Liver (tissue), 9 donors: ENCODE results near the gene PTTG1IP. TPM values are rescaled to one million over a fixed set of nuclear protein-coding genes. Genes with fewer than 3 reads are reported as not detected.

Source experiments
- DNase-seq: peaks from one replicate; pipeline ENCODE4 v3.0.0-alpha.2; 2017; ENCODE audit warnings: low spot score
- H3K27ac ChIP-seq, 2 donors: one replicate each; pipeline ENCODE4 v1.7.0; 2013; ENCODE audit warnings: inconsistent platforms in 2 of 2, low read length in 2 of 2, control low read depth in 1 of 2, low read depth in 1 of 2, mild to moderate bottlenecking in 1 of 2
- H3K27me3 ChIP-seq, 4 donors: one replicate each; pipeline versions ENCODE4 v1.6.1 to v1.7.0; 2013; ENCODE audit warnings: low read length in 3 of 4, inconsistent platforms in 1 of 4, mild to moderate bottlenecking in 1 of 4, moderate library complexity in 1 of 4; ENCODE audit not compliant: control insufficient read depth in 4 of 4, insufficient read depth in 4 of 4
- H3K36me3 ChIP-seq, 4 donors: one replicate each; pipeline versions ENCODE4 v1.6.1 to v1.7.0; 2013; ENCODE audit warnings: low read length in 3 of 4, mild to moderate bottlenecking in 3 of 4, low read depth in 1 of 4, moderate library complexity in 1 of 4; ENCODE audit not compliant: control insufficient read depth in 4 of 4, insufficient read depth in 3 of 4
- H3K4me1 ChIP-seq, 4 donors: one replicate each; pipeline versions ENCODE4 v1.6.1 to v1.7.0; 2013; ENCODE audit warnings: low read length in 3 of 4, mild to moderate bottlenecking in 3 of 4, moderate library complexity in 1 of 4; ENCODE audit not compliant: control insufficient read depth in 4 of 4, insufficient read depth in 4 of 4
- H3K4me3 ChIP-seq, 3 donors: one replicate each; pipeline versions ENCODE4 v1.6.1 to v1.7.0; 2013; ENCODE audit warnings: low read length in 3 of 3, control low read depth in 1 of 3, low read depth in 1 of 3, mild to moderate bottlenecking in 1 of 3
- H3K9ac ChIP-seq, 2 donors: one replicate each; pipeline ENCODE4 v1.7.0; 2013; ENCODE audit warnings: low read length in 2 of 2, mild to moderate bottlenecking in 2 of 2, moderate library complexity in 2 of 2, control low read depth in 1 of 2, low read depth in 1 of 2
- H3K9me3 ChIP-seq, 4 donors: one replicate each; pipeline versions ENCODE4 v1.6.1 to v1.7.0; 2013; ENCODE audit warnings: low read length in 3 of 4; ENCODE audit not compliant: control insufficient read depth in 4 of 4
- ATF3 ChIP-seq: IDR thresholded peaks from 2 replicates; pipeline ENCODE4 v1.6.1; 2016; ENCODE audit warnings: antibody characterized with exemption
- CTCF ChIP-seq: fragments of 150-350 bp; IDR thresholded peaks from 2 replicates; pipeline ENCODE4 v1.5.1; 2017; ENCODE audit warnings: improper control_type of control experiment, low read depth, low read length; ENCODE audit not compliant: missing input control
- EGR1 ChIP-seq, 2 donors: IDR thresholded peaks; 2 replicates each; pipeline ENCODE4 v1.6.1; 2016 to 2018; ENCODE audit warnings: antibody characterized with exemption in 2 of 2, low read depth in 2 of 2
- FOXA1 ChIP-seq: IDR thresholded peaks from 2 replicates; pipeline ENCODE4 v1.6.1; 2016; ENCODE audit warnings: antibody characterized with exemption
- FOXA2 ChIP-seq: IDR thresholded peaks from 2 replicates; pipeline ENCODE4 v1.6.1; 2016; ENCODE audit warnings: antibody characterized with exemption
- GABPA ChIP-seq, 2 donors: IDR thresholded peaks in 1 of 2; conservative IDR thresholded peaks in 1 of 2; 2 replicates each; pipeline ENCODE4 v1.6.1; 2016; ENCODE audit warnings: antibody characterized with exemption in 2 of 2, mild to moderate bottlenecking in 1 of 2, moderate library complexity in 1 of 2
- HNF4A ChIP-seq, 2 donors: conservative IDR thresholded peaks; 2 replicates each; pipeline ENCODE4 v1.6.1; 2016; ENCODE audit warnings: antibody characterized with exemption in 2 of 2, mild to moderate bottlenecking in 2 of 2
- HNF4G ChIP-seq: IDR thresholded peaks from 2 replicates; pipeline ENCODE4 v1.6.1; 2016; ENCODE audit warnings: antibody characterized with exemption
- JUND ChIP-seq, 2 donors: IDR thresholded peaks; 2 replicates each; pipeline ENCODE4 v1.6.1; 2016; ENCODE audit warnings: antibody characterized with exemption in 2 of 2
- MAX ChIP-seq: IDR thresholded peaks from 2 replicates; pipeline ENCODE4 v1.6.1; 2016; ENCODE audit warnings: antibody characterized with exemption
- NR2F2 ChIP-seq: IDR thresholded peaks from 2 replicates; pipeline ENCODE4 v1.6.1; 2016; ENCODE audit warnings: antibody characterized with exemption
- RAD21 ChIP-seq, 2 donors: IDR thresholded peaks; 2 replicates each; pipeline ENCODE4 v1.6.1; 2016; ENCODE audit warnings: antibody characterized with exemption in 2 of 2, mild to moderate bottlenecking in 2 of 2
- REST ChIP-seq: IDR thresholded peaks from 2 replicates; pipeline ENCODE4 v1.6.1; 2016; ENCODE audit warnings: antibody characterized with exemption, mild to moderate bottlenecking
- RXRA ChIP-seq, 2 donors: IDR thresholded peaks; 2 replicates each; pipeline ENCODE4 v1.6.1; 2017 to 2018; ENCODE audit warnings: antibody characterized with exemption in 2 of 2, mild to moderate bottlenecking in 1 of 2
- SP1 ChIP-seq: IDR thresholded peaks from 2 replicates; pipeline ENCODE4 v1.6.1; 2018; ENCODE audit warnings: antibody characterized with exemption, mild to moderate bottlenecking
- TAF1 ChIP-seq: conservative IDR thresholded peaks from 2 replicates; pipeline ENCODE4 v1.6.1; 2016; ENCODE audit warnings: antibody characterized with exemption, mild to moderate bottlenecking
- YY1 ChIP-seq: IDR thresholded peaks from 2 replicates; pipeline ENCODE4 v1.6.1; 2016; ENCODE audit warnings: antibody characterized with exemption, mild to moderate bottlenecking
- ZBTB33 ChIP-seq: IDR thresholded peaks from 2 replicates; pipeline ENCODE4 v1.6.1; 2016; ENCODE audit warnings: antibody characterized with exemption
- WGBS: extraction: QIAGEN DNeasy Blood & Tissue Kit; methylation state at CpG from one replicate; pipeline ENCODE4 v1.1.7; 2013; 5-methylcytosine and 5-hydroxymethylcytosine counted together
- polyA plus RNA-seq, 2 donors: library from polyadenylated mRNA; stranded (reverse) in 1 of 2; unstranded in 1 of 2; fragments of 200-250 nt in 1 of 2; fragments of >200 nt in 1 of 2; fragmentation: Nextera tagmentation in 1 of 2; extraction: Ambion mirVana in 1 of 2; gene quantifications; one replicate each; pipeline versions ENCODE4 v1.2.1 to v1.2.3, GENCODE V29; 2013 to 2015
- total RNA-seq, 2 donors: library from RNA; depleted of rRNA; stranded (reverse); fragments of >200 nt; gene quantifications; one replicate each; pipeline ENCODE4 v1.2.3, GENCODE V29; 2014
- donor health status: healthy.
- donor health status: healthy.
- donor health status: healthy.
- donor health status: healthy.
- donor health status: healthy.

The PTTG1IP gene
- total and polyA plus RNA-seq, 4 donors, result 62.0 to 94.0 (median 79.8) TPM

- H3K9ac ChIP-seq, result no peak overlapping the region
- WGBS, result 91% methylated on average over 22 of the region's 22 CpGs
- H3K9me3 ChIP-seq, result no peaks in the 10 kb centered on the region
- H3K4me3 ChIP-seq, result no peak overlapping the region
- no peak overlapping the region for H3K27ac ChIP-seq
- TF ChIP-seq YY1 (no peak), RXRA (IDR thresholded peaks at IDR 0.05) (no peak), GABPA (IDR thresholded peaks at IDR 0.05 in 1 of 2, conservative IDR thresholded peaks at IDR 0.05 in 1 of 2) (no peak), TAF1 (no peak), CTCF (no peak), REST (no peak), JUND (IDR thresholded peaks at IDR 0.05) (no peak), EGR1 (IDR thresholded peaks at IDR 0.05; ENCODE audit: low read depth in 2 of 2) (no peak), MAX (no peak)
- H3K36me3 ChIP-seq, result peaks cover 0 to 11% (median 0%) of the 10 kb centered on the region in 4 donors
- no peaks in the 10 kb centered on the region for H3K27me3 ChIP-seq
- DNase-seq, result no peak
- peaks cover 4 to 8% (median 5%) of the 10 kb centered on the region in 4 donors for H3K4me1 ChIP-seq
These were observed 31.7 kb upstream of the PTTG1IP start for GRCh38 chr21:44905016-44905727.

GRCh38 chr21:44904141-44904923 is 30.8 kb upstream of the PTTG1IP start:
- WGBS, result 95% methylated on average over 14 of the region's 14 CpGs
- Histone ChIP-seq H3K4me1 (peaks cover 0 to 5% (median 2%) of the 10 kb centered on the region in 4 donors), H3K4me3 (no peak overlapping the region)
- no peak for TF ChIP-seq YY1
- TF ChIP-seq TAF1, result no peak
- no peak for TF ChIP-seq MAX
- no peak for TF ChIP-seq NR2F2
- no peak for TF ChIP-seq GABPA (IDR thresholded peaks at IDR 0.05 in 1 of 2, conservative IDR thresholded peaks at IDR 0.05 in 1 of 2)
- no peak for TF ChIP-seq ATF3
- TF ChIP-seq SP1, result no peak
- no peak for TF ChIP-seq EGR1 (IDR thresholded peaks at IDR 0.05; ENCODE audit: low read depth in 2 of 2)
- TF ChIP-seq FOXA1, result no peak
- no peak for TF ChIP-seq HNF4G
- TF ChIP-seq REST, result no peak
- no peak for TF ChIP-seq ZBTB33
- TF ChIP-seq JUND (IDR thresholded peaks at IDR 0.05), result no peak
- TF ChIP-seq FOXA2, result no peak
- TF ChIP-seq HNF4A (conservative IDR thresholded peaks at IDR 0.05), result no peak
- no peak for TF ChIP-seq RAD21 (IDR thresholded peaks at IDR 0.05)
- no peak for TF ChIP-seq RXRA (IDR thresholded peaks at IDR 0.05)

More at GRCh38 chr21:44904141-44904923, 30.8 kb upstream of the PTTG1IP start:
- H3K9ac ChIP-seq, result no peak overlapping the region
- H3K36me3 ChIP-seq, result peaks cover 0 to 11% (median 0%) of the 10 kb centered on the region in 4 donors
- no peak overlapping the region for H3K27ac ChIP-seq
- no peak for DNase-seq
- H3K27me3 ChIP-seq, result no peaks in the 10 kb centered on the region
- no peaks in the 10 kb centered on the region for H3K9me3 ChIP-seq
